GM12878 (cell line): ENCODE measurements around the gene BDH1. TPM values are rescaled to one million over a fixed set of nuclear protein-coding genes. Genes with fewer than 3 reads are reported as not detected.

Source experiments
- ASH2L ChIP-seq: fragments of 300-600, 200-600 bp; sonication (generic); IDR thresholded peaks from 2 replicates; pipeline ENCODE4 v1.6.1; 2017; ENCODE audit warnings: low read depth, mild to moderate bottlenecking, borderline replicate concordance
- BCLAF1 ChIP-seq: fragments of 450-650 bp; IDR thresholded peaks from 2 replicates; pipeline ENCODE4 v1.6.1; 2017; ENCODE audit warnings: antibody characterized with exemption, mild to moderate bottlenecking, moderate library complexity
- CEBPZ ChIP-seq: fragments of 150-350 bp; IDR thresholded peaks from 2 replicates; pipeline ENCODE4 v1.6.1; 2016; ENCODE audit warnings: low read depth, low read length
- CHD1 ChIP-seq: IDR thresholded peaks from 2 replicates; pipeline ENCODE4 v1.6.1; 2012; ENCODE audit warnings: low read depth, low read length, improper control_type of control experiment
- CREB1 ChIP-seq: IDR thresholded peaks from 2 replicates; pipeline ENCODE4 v1.6.1; 2012; ENCODE audit warnings: low read depth, mild to moderate bottlenecking, inconsistent platforms
- EGR1 ChIP-seq, 2 experiments: IDR thresholded peaks; 1 replicate in 1 of 2; 2 replicates in 1 of 2; pipeline ENCODE4 v1.6.1; 2011 to 2012; ENCODE audit warnings: low read depth in 2 of 2, low read length in 2 of 2, borderline replicate concordance in 1 of 2, mild to moderate bottlenecking in 1 of 2, moderate library complexity in 1 of 2
- LARP7 ChIP-seq: fragments of 450-650 bp; IDR thresholded peaks from 2 replicates; pipeline ENCODE4 v1.6.1; 2017; ENCODE audit warnings: mild to moderate bottlenecking
- MLLT1 ChIP-seq: fragments of 450-650 bp; IDR thresholded peaks from 2 replicates; pipeline ENCODE4 v1.6.1; 2016; ENCODE audit warnings: mild to moderate bottlenecking
- NFIC ChIP-seq: IDR thresholded peaks from 2 replicates; pipeline ENCODE4 v1.6.1; 2012; ENCODE audit warnings: low read depth, mild to moderate bottlenecking, inconsistent platforms, low read length, moderate library complexity
- NR2F1 ChIP-seq: fragments of 450-650 bp; conservative IDR thresholded peaks from 2 replicates; pipeline ENCODE4 v1.6.1; 2017; ENCODE audit warnings: mild to moderate bottlenecking
- POLR2A ChIP-seq: IDR thresholded peaks from 2 replicates; pipeline ENCODE4 v1.6.1; 2011; ENCODE audit warnings: low read depth, mild to moderate bottlenecking, low read length
- POLR2AphosphoS5 ChIP-seq: IDR thresholded peaks from 2 replicates; pipeline ENCODE4 v1.6.1; 2011; ENCODE audit warnings: mild to moderate bottlenecking, low read length, inconsistent platforms
- ZBTB11 ChIP-seq: fragments of 450-650 bp; formaldehyde crosslinking; IDR thresholded peaks from 2 replicates; pipeline ENCODE4 v1.5.0; 2022; ENCODE audit warnings: mild to moderate bottlenecking, missing genetic modification characterization
- ZNF24 ChIP-seq: fragments of 450-650 bp; IDR thresholded peaks from 2 replicates; pipeline ENCODE4 v1.6.1; 2017; ENCODE audit warnings: antibody characterized with exemption, mild to moderate bottlenecking
- polyA plus RNA-seq, 11 experiments: library from polyadenylated mRNA; depleted of rRNA in 4 of 11; unstranded in 6 of 11; stranded (reverse) in 5 of 11; fragments of >200 nt; fragmentation: Nextera tagmentation in 4 of 11; fragmentation: Illumina TruSeq in 1 of 11; extraction: Ambion mirVana in 4 of 11; extraction: Trizol in 1 of 11; gene quantifications; 1 replicate in 1 of 11; 2 replicates in 10 of 11; pipeline versions ENCODE4 v1.2.1 to v1.2.3, GENCODE V29; 2011 to 2016; ENCODE audit warnings: inconsistent platforms in 2 of 11, missing spikeins in 2 of 11, low read depth in 1 of 11
- total RNA-seq, 4 experiments: library from RNA; depleted of rRNA in 3 of 4; stranded (reverse); fragments of >200 nt in 3 of 4; fragmentation: Illumina TruSeq in 1 of 4; extraction: Trizol in 1 of 4; gene quantifications; 2 replicates each; pipeline versions ENCODE4 v1.2.1 to v1.2.3, GENCODE V29; 2013 to 2021

The BDH1 gene
- total and polyA plus RNA-seq, 10 of the 15 experiments (the other 5 are each of a cell fraction or from before 2014, with no cell fraction given): 11.3 to 84.5 (median 60.3) TPM

- no peak for TF ChIP-seq CEBPZ
- TF ChIP-seq ZNF24: 0 out of 2 replicates have a peak, but pooled peaks have one; percentile 35
- no peak for TF ChIP-seq NFIC
- TF ChIP-seq CHD1: 0 out of 2 replicates have a peak, but pooled peaks have one; percentile 71
- TF ChIP-seq ZBTB11 (CRISPR knock-in tag): no peak
- peak; percentile 50 for TF ChIP-seq NR2F1
- no peak for TF ChIP-seq BCLAF1
- peak; percentile 68; the same call in 1 of the 2 replicates for TF ChIP-seq POLR2AphosphoS5
- TF ChIP-seq MLLT1: no peak
- TF ChIP-seq LARP7: peak; percentile 85; the same call in 1 of the 2 replicates
- 0 out of 2 replicates have a peak, but pooled peaks have one; percentile 62 for TF ChIP-seq ASH2L
- TF ChIP-seq EGR1 (IDR thresholded peaks at IDR 0.05; ENCODE audit: borderline replicate concordance in 1 of 2, low read depth in 2 of 2, low read length in 2 of 2): 0 out of 3 replicates have a peak, but pooled peaks of 1 of the 2 experiments have one; percentile 19
- TF ChIP-seq POLR2A: peak; percentile 73
- no peak for TF ChIP-seq CREB1
These were observed at the start of gene BDH1 (continued) for GRCh38 chr3:197555281-197556261.
